Hepatocyte (in vitro differentiated cells): Measurements from ENCODE around the gene KDM1A.

Source experiments
- CTCF ChIP-seq: fragments of 200-600 bp; sonication (generic); IDR thresholded peaks from 2 replicates; pipeline ENCODE4 v1.5.1; 2016; ENCODE audit warnings: antibody characterized with exemption, mild to moderate bottlenecking; ENCODE audit not compliant: poor library complexity
- EZH2 ChIP-seq: fragments of 200-600 bp; sonication (generic); IDR thresholded peaks from 2 replicates; pipeline ENCODE4 v1.6.1; 2016; ENCODE audit warnings: antibody characterized with exemption, mild to moderate bottlenecking, borderline replicate concordance
- EZH2phosphoT487 ChIP-seq: fragments of 200-600 bp; sonication (generic); IDR thresholded peaks from one replicate; pipeline ENCODE4 v1.6.1; 2018; ENCODE audit warnings: antibody characterized with exemption, mild to moderate bottlenecking, low read depth, moderate library complexity; ENCODE audit not compliant: unreplicated experiment, severe bottlenecking

- TF ChIP-seq CTCF = no peak
- no peak for TF ChIP-seq EZH2phosphoT487
- TF ChIP-seq EZH2 = no peak
Measured at GRCh38 chr1:23101101-23101827, 82.0 kb downstream of the KDM1A start.
